Smooth muscle cell (in vitro differentiated cells): Measurements from ENCODE around the gene ZSCAN23. TPM values are rescaled to one million over a fixed set of nuclear protein-coding genes. Genes with fewer than 3 reads are reported as not detected.

ENCODE experiments used
- DNase-seq: peaks from one replicate; lab custom pipeline; 2025; ENCODE audit not compliant: unreplicated experiment; lab: John Stamatoyannopoulos, UW
- H2AFZ ChIP-seq: fragments of 200-600 bp; sonication (generic); 2 replicates; pipeline ENCODE4 v1.6.0; 2016; ENCODE audit warnings: antibody characterized with exemption, low read depth, mild to moderate bottlenecking
- H3F3A ChIP-seq: fragments of 200-600 bp; sonication (generic); 2 replicates; pipeline ENCODE4 v1.6.0; 2017; ENCODE audit warnings: antibody characterized with exemption, low read depth
- H3K27ac ChIP-seq: fragments of 200-600 bp; sonication (generic); 2 replicates; pipeline ENCODE4 v1.5.1; 2016; ENCODE audit warnings: low read depth, mild to moderate bottlenecking
- H3K27me3 ChIP-seq: fragments of 200-600 bp; sonication (generic); 2 replicates; pipeline ENCODE4 v1.6.1; 2016; ENCODE audit warnings: low read depth, mild to moderate bottlenecking
- H3K36me3 ChIP-seq: fragments of 200-600 bp; sonication (generic); 2 replicates; pipeline ENCODE4 v1.5.1; 2016; ENCODE audit warnings: low read depth
- H3K4me1 ChIP-seq: fragments of 200-600 bp; sonication (generic); 2 replicates; pipeline ENCODE4 v1.5.1; 2016; ENCODE audit warnings: low read depth
- H3K4me2 ChIP-seq: fragments of 200-600 bp; sonication (generic); 2 replicates; pipeline ENCODE4 v1.6.0; 2016; ENCODE audit warnings: mild to moderate bottlenecking
- H3K4me3 ChIP-seq: fragments of 200-600 bp; sonication (generic); 2 replicates; pipeline ENCODE4 v1.5.1; 2016; ENCODE audit warnings: mild to moderate bottlenecking
- H3K79me2 ChIP-seq: fragments of 200-600 bp; sonication (generic); 2 replicates; pipeline ENCODE4 v1.6.0; 2016; ENCODE audit warnings: low read depth, mild to moderate bottlenecking
- H3K9ac ChIP-seq: fragments of 200-600 bp; sonication (generic); 2 replicates; pipeline ENCODE4 v1.6.0; 2016; ENCODE audit warnings: low read depth
- H3K9me3 ChIP-seq: fragments of 200-600 bp; sonication (generic); replicated peaks from 2 replicates; pipeline ENCODE4 v1.5.1; 2016; ENCODE audit warnings: low read depth
- H4K20me1 ChIP-seq: fragments of 200-600 bp; sonication (generic); 2 replicates; pipeline ENCODE4 v1.6.0; 2016; ENCODE audit warnings: low read depth
- WGBS: methylation state at CpG from one replicate; pipeline ENCODE4 v1.1.7; 2016; ENCODE audit warnings: low lambda C conversion rate; 5-methylcytosine and 5-hydroxymethylcytosine counted together
- polyA plus RNA-seq: library from polyadenylated mRNA; unstranded; fragments of >200 nt; fragmentation: Nextera tagmentation; extraction: Ambion mirVana; gene quantifications from 2 replicates; pipeline ENCODE4 v1.2.1, GENCODE V29; 2016
- total RNA-seq: library from RNA; depleted of rRNA; stranded (reverse); fragments of >200 nt; gene quantifications from 2 replicates; pipeline ENCODE4 v1.2.3, GENCODE V29; 2014
- TF ChIP-seq, protein P1 (sequence below): fragments of 200-600 bp; sonication (generic); IDR thresholded peaks from 2 replicates; pipeline ENCODE4 v1.5.1; 2017; ENCODE audit warnings: borderline replicate concordance, mild to moderate bottlenecking, antibody characterized with exemption; ENCODE audit not compliant: insufficient read depth, poor library complexity, severe bottlenecking

ZSCAN23 gene
- total and polyA plus RNA-seq, 2 experiments from 2014 or later: 0.94 to 1.6 TPM

DNA sequence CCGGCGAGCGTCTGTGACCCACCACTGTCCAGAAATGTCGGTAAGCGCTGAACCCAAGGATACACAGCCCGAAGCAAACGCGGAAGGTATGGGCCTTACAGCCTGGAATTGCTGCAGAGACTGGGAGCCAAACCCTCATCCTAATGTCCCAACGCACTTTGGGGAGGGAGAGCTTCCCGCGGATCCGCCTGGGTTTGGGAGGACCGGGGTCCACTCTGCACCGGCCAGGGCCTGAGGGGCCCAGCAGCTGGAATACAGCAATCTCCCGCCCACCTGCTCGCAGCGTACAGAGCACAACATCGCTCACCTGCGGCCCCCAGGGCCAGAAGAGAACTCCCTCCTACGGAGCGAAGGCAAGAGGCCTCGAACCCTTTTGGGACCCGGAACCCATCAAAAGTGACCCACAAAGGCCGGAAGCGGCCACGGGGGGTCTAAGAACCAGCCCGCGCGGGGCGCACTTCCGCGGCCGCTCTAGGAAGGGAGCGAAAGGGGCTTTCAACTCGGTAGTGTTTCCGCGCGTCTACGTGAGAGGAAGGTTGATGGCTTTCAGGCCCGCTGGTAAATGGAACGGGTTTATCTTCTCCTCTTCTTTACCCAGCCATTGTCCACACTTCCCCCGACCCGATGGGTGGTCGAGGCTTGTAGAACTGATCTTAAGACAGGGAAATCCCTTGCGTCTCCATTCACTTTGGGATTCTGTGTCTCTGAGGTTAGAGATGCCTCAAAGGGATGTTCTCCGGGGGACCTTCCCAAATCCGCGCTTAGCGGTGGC, 43.8 kb downstream of the ZSCAN23 start, which contains the start of gene ZSCAN12:
Gene ZSCAN12 (minus strand): TSS at position 398 of the 772 bp plus-strand sequence. CDS start 1,342 bp downstream, outside the sequence.
- H2AFZ ChIP-seq: peak within 1 kb of the TSS; percentile 99
- peak within 1 kb of the TSS; percentile 99 for H3K4me2 ChIP-seq
- TF ChIP-seq, protein P1, sequence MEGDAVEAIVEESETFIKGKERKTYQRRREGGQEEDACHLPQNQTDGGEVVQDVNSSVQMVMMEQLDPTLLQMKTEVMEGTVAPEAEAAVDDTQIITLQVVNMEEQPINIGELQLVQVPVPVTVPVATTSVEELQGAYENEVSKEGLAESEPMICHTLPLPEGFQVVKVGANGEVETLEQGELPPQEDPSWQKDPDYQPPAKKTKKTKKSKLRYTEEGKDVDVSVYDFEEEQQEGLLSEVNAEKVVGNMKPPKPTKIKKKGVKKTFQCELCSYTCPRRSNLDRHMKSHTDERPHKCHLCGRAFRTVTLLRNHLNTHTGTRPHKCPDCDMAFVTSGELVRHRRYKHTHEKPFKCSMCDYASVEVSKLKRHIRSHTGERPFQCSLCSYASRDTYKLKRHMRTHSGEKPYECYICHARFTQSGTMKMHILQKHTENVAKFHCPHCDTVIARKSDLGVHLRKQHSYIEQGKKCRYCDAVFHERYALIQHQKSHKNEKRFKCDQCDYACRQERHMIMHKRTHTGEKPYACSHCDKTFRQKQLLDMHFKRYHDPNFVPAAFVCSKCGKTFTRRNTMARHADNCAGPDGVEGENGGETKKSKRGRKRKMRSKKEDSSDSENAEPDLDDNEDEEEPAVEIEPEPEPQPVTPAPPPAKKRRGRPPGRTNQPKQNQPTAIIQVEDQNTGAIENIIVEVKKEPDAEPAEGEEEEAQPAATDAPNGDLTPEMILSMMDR: peak; percentile 68
- H4K20me1 ChIP-seq: peaks cover 9% of the 10 kb centered on the region
- 1% methylated on average over 49 of the region's 49 CpGs for WGBS
- peak within 1 kb of the TSS; percentile 83 for H3K9ac ChIP-seq
- H3K79me2 ChIP-seq: peaks cover 38% of the 10 kb centered on the region
- peaks cover 10% of the 10 kb centered on the region for H3K27me3 ChIP-seq
- H3K4me3 ChIP-seq: peak within 1 kb of the TSS; percentile 91
- peaks cover 24% of the 10 kb centered on the region for H3K4me1 ChIP-seq
- peaks cover 4% of the 10 kb centered on the region for H3K36me3 ChIP-seq
- no peaks in the 10 kb centered on the region for H3K9me3 ChIP-seq
- peak; percentile 31 for DNase-seq
- peaks cover 3% of the 10 kb centered on the region for H3F3A ChIP-seq
- H3K27ac ChIP-seq: peak within 1 kb of the TSS; percentile 58

- no peak for DNase-seq
- no peaks in the 10 kb centered on the region for H3K27me3 ChIP-seq
- H3K79me2 ChIP-seq: peaks cover 48% of the 10 kb centered on the region
- H2AFZ ChIP-seq: no peak overlapping the region
- peaks cover 19% of the 10 kb centered on the region for H4K20me1 ChIP-seq
- no peak overlapping the region for H3K4me3 ChIP-seq
- no peak overlapping the region for H3K4me2 ChIP-seq
- H3K36me3 ChIP-seq: peaks cover 12% of the 10 kb centered on the region
- H3K27ac ChIP-seq: no peak overlapping the region
- H3K9ac ChIP-seq: no peak overlapping the region
- TF ChIP-seq, protein P1: no peak
- peaks cover 3% of the 10 kb centered on the region for H3F3A ChIP-seq
- H3K9me3 ChIP-seq: no peaks in the 10 kb centered on the region
- peaks cover 24% of the 10 kb centered on the region for H3K4me1 ChIP-seq
- WGBS: 93% methylated on average over 4 of the region's 4 CpGs
These were observed 47.4 kb downstream of the ZSCAN23 start for GRCh38 chr6:28395918-28396317.

DNA sequence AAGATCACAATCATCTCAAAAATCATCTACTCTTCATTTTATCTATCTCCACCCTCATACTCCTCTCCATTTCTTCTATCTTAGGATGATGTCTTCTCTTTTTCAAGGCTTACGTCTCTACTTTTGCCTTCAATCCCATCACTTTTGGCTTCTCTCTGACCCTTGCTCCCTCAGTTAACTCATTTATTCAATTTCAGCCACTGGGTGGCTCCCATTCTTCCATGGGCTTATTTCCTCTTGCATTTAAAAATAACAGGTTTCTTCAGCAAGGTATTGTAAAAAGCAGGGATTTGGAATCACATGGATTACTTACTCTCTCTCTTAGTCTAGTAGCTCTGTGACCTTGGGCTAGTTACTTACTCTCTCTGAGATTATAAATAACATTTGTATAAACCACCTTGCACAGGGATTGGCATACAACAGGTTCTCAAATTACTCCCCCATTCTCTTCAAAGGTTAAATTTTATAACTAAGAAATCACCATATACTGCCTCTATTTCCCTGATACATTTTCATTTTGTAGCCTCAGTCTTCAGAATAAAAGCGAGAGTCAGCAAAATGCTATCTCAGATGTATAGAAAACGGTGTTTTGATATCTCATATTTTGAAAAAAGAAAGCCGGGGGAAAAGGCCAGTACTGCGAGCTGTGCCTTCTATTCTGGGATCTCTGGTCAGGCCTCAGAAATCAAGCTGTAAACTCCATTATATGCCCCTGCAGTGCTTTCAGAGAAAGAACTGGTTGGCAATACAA, 49.2 kb downstream of the ZSCAN23 start:
- TF ChIP-seq, protein P1: peak; percentile 12
- Histone ChIP-seq H3K4me3 (no peak overlapping the region), H4K20me1 (peaks cover 21% of the 10 kb centered on the region), H3K4me2 (no peak overlapping the region), H3K36me3 (peaks cover 22% of the 10 kb centered on the region), H3F3A (no peaks in the 10 kb centered on the region), H3K9ac (no peak overlapping the region), H3K79me2 (peaks cover 54% of the 10 kb centered on the region), H2AFZ (no peak overlapping the region), H3K4me1 (peaks cover 16% of the 10 kb centered on the region), H3K9me3 (no peaks in the 10 kb centered on the region), H3K27ac (no peak overlapping the region), H3K27me3 (no peaks in the 10 kb centered on the region)
- DNase-seq: no peak
- 97% methylated on average over 5 of the region's 5 CpGs for WGBS
